ENCODE data around the gene EDAR. TPM values are rescaled to one million over a fixed set of nuclear protein-coding genes. Genes with fewer than 3 reads are reported as not detected.

The EDAR gene
- total and polyA plus RNA-seq, 2 of the 8 experiments (the other 6 are each of a cell fraction or from before 2014, with no cell fraction given) = not detected

DNA sequence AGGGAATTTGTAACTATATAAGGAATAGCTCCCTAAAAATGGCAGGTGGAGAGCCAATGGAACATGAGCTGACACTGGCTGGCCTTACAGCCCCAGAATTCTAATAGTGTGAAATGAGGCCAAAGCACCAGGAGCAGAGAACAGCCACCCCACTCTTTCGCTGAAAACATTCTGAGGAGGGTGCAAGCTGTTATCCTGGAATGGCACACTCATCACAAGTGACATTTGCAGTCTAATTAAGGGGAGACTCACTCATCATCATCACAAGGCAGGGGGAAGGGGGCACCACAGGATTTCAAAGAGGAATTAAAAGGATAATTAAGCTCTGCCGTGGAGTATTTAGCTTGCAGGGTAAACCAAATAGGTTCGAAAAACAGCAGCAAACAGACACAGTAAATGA lies 94.3 kb downstream of the EDAR start:
- 84% methylated on average over 3 of the region's 3 CpGs; no CpG with 5 or more reads in 1 of the 2 experiments for WGBS, 2 experiments (ENCODE audit: extremely low coverage in 1 of 2, insufficient coverage in 1 of 2, insufficient read length in 1 of 2, insufficient replicate concordance in 2 of 2, low coverage in 1 of 2, low lambda C conversion rate in 2 of 2, missing lambda C conversion rate in 1 of 2)
- no peak overlapping the region for H3K4me3 ChIP-seq (ENCODE audit: extremely low read depth in 1 of 4, insufficient read depth in 2 of 4, low read depth in 3 of 4, low read length in 4 of 4)
- no peaks in the 10 kb centered on the region for H3K4me1 ChIP-seq (replicated peaks in 1 of 4; ENCODE audit: control insufficient read depth in 3 of 4, insufficient read depth in 4 of 4, low read length in 3 of 4)
- H4K20me1 ChIP-seq (replicated peaks in 1 of 2; ENCODE audit: control insufficient read depth in 1 of 2, insufficient read depth in 2 of 2, low read length in 2 of 2) = no peaks in the 10 kb centered on the region
- no peak overlapping the region for H2BK15ac ChIP-seq (ENCODE audit: low read length)
- no peaks in the 10 kb centered on the region for H3K36me3 ChIP-seq (ENCODE audit: control insufficient read depth in 2 of 4, insufficient read depth in 4 of 4, low read length in 3 of 4)
- no peaks in the 10 kb centered on the region for H3K23me2 ChIP-seq (ENCODE audit: low read depth, low read length)
- no peak overlapping the region for H2BK120ac ChIP-seq (replicated peaks; ENCODE audit: low read depth, low read length)
- H4K5ac ChIP-seq (ENCODE audit: insufficient read length, low read depth, low read length) = no peak overlapping the region
- H4K91ac ChIP-seq (replicated peaks; ENCODE audit: insufficient read length, low read length) = no peak overlapping the region
- TF ChIP-seq TAF1 (IDR thresholded peaks at IDR 0.05; ENCODE audit: low read depth, low read length) (no peak), RFX5 (IDR thresholded peaks at IDR 0.05; ENCODE audit: borderline replicate concordance, low read depth, low read length) (no peak), SP1 (IDR thresholded peaks at IDR 0.05; ENCODE audit: low read depth, low read length) (no peak), ATF3 (IDR thresholded peaks at IDR 0.05; ENCODE audit: insufficient read depth, low read depth, low read length) (no peak), EGR1 (IDR thresholded peaks at IDR 0.05; ENCODE audit: borderline replicate concordance, low read depth, low read length) (no peak), MAFK (IDR thresholded peaks at IDR 0.05; ENCODE audit: low read depth, low read length) (no peak), ZNF274 (IDR thresholded peaks at IDR 0.05; ENCODE audit: borderline replicate concordance, extremely low read depth, low read length) (no peak), SUZ12 (IDR thresholded peaks at IDR 0.05; ENCODE audit: low read length) (no peak), E2F6 (IDR thresholded peaks at IDR 0.05) (no peak), GABPA (IDR thresholded peaks at IDR 0.05; ENCODE audit: borderline replicate concordance, insufficient read depth, low read length) (no peak), POU5F1 (IDR thresholded peaks at IDR 0.05; ENCODE audit: low read depth, low read length) (no peak)
- TF ChIP-seq, protein P1, sequence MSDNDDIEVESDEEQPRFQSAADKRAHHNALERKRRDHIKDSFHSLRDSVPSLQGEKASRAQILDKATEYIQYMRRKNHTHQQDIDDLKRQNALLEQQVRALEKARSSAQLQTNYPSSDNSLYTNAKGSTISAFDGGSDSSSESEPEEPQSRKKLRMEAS (IDR thresholded peaks at IDR 0.05) = no peak
- H3K18ac ChIP-seq (ENCODE audit: extremely low read depth, low read length) = no peak overlapping the region
- no peaks in the 10 kb centered on the region; a peak in 1 of 4 replicates for H3K9me3 ChIP-seq (ENCODE audit: insufficient read depth in 2 of 2, low read depth in 1 of 2, low read length in 1 of 2)
- no peak overlapping the region for H3K4me2 ChIP-seq (ENCODE audit: insufficient read depth in 1 of 2, low read depth in 2 of 2, low read length in 2 of 2)
- H3K27me3 ChIP-seq (replicated peaks in 1 of 4; ENCODE audit: control insufficient read depth in 3 of 4, extremely low read depth in 1 of 4, insufficient read depth in 3 of 4, low read length in 3 of 4) = no peaks in the 10 kb centered on the region
- ChIA-PET CTCF (ENCODE audit: partially characterized antibody) (interaction anchor here (0.8 to 1.3 kb wide), 3 partner anchors 33 to 276 kb away, joined by 3 read pairs; no protein-coding TSS in a partner anchor), POLR2A (ENCODE audit: partially characterized antibody) (interaction anchor here (0.6 to 1.2 kb wide), 2 partner anchors 9 to 50 kb away, joined by 3 read pairs; no protein-coding TSS in a partner anchor)
- H3K56ac ChIP-seq (replicated peaks; ENCODE audit: insufficient read length, low read depth, low read length) = no peak overlapping the region
- no peak overlapping the region for H2AFZ ChIP-seq (ENCODE audit: low read length)
- no peak overlapping the region for H3K14ac ChIP-seq (ENCODE audit: insufficient read length)
- H3K23ac ChIP-seq (ENCODE audit: insufficient read length) = no peak overlapping the region
- no peak overlapping the region for H4K8ac ChIP-seq (ENCODE audit: extremely low read depth, insufficient read depth, low read length)
- DNase-seq (ENCODE audit: low read depth in 1 of 2, low spot score in 2 of 2) (no peak), FAIRE-seq (no peak)
- no peak overlapping the region for H3K27ac ChIP-seq (ENCODE audit: low read depth, low read length)
- H3K9ac ChIP-seq (replicated peaks in 1 of 4; ENCODE audit: extremely low read depth in 1 of 4, low read depth in 3 of 4, low read length in 3 of 4) = no peak overlapping the region
- H3K79me2 ChIP-seq (ENCODE audit: control insufficient read depth in 1 of 2, insufficient read depth in 2 of 2, low read length in 2 of 2) = no peaks in the 10 kb centered on the region
- H2AK5ac ChIP-seq (ENCODE audit: low read depth, low read length) = no peak overlapping the region
- H3K4ac ChIP-seq (replicated peaks; ENCODE audit: insufficient read length, low read depth, low read length) = no peak overlapping the region
- H2BK12ac ChIP-seq (ENCODE audit: low read depth, low read length) = no peak overlapping the region
- H3K79me1 ChIP-seq (ENCODE audit: low read depth, low read length) = 0 out of 2 replicates have a peak, but pooled peaks cover 3% of the 10 kb centered on the region
- no peak overlapping the region for H2BK20ac ChIP-seq (ENCODE audit: low read length)
- no peak overlapping the region for H2BK5ac ChIP-seq (ENCODE audit: low read depth, low read length)

Data from H1 (cell line).